Mononuclear cell (primary cell): ENCODE measurements around the gene ZDHHC11. TPM values are rescaled to one million over a fixed set of nuclear protein-coding genes. Genes with fewer than 3 reads are reported as not detected.
"Not testable (repeated sequence)": the region's sequence is repeated elsewhere in the genome, so short reads cannot be mapped to it uniquely, and the experiment has no call there.

Experiments used
- H3K27me3 ChIP-seq: 2 replicates; pipeline ENCODE4 v1.6.0; 2011; ENCODE audit warnings: low read length, control low read depth; ENCODE audit not compliant: insufficient read depth
- H3K4me1 ChIP-seq: 2 replicates; pipeline ENCODE4 v1.5.1; 2011; ENCODE audit warnings: mild to moderate bottlenecking, low read length, control low read depth; ENCODE audit not compliant: insufficient read depth
- H3K4me3 ChIP-seq: 2 replicates; pipeline ENCODE4 v1.5.1; 2011; ENCODE audit warnings: mild to moderate bottlenecking, low read length, moderate library complexity
- H3K9me3 ChIP-seq: 2 replicates; pipeline ENCODE4 v1.5.1; 2011; ENCODE audit warnings: low read depth, mild to moderate bottlenecking, control low read depth, low read length
- total RNA-seq: library from RNA; depleted of rRNA; stranded (reverse); fragments of >200 nt; gene quantifications from one replicate; pipeline ENCODE4 v1.2.3, GENCODE V29; 2012

The ZDHHC11 gene
- total RNA-seq, 1 donor = 1.2 TPM

DNA sequence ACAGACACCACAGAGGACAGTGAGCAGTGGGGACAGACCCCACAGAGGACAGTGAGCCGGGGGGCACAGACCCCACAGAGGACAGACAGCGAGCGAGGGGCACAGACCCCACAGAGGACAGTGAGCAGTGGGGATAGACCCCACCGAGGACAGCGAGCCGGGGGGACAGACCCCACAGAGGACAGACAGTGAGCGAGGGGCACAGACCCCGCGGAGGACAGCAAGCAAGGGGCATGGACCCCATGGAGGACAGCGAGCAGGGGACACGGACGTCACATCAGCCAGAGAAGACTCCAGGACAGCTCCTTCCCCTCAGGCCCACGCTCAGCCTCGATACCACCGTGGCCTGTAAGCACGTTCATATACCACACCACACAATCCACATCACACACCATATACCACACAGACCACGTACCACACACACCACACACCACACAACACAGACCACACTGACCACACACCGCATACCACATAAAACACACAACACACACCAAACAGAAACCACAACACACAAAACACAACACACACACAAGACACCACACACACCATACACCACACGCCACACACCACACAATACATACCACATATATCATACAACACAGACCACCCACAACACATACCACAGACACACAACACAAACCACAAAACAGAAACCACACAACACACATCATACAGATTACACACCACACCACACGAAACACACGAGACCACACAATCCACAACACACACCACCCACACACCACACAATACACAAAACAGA lies 5.2 kb upstream of the ZDHHC11 start:
- Histone ChIP-seq H3K27me3 (no peaks in the 10 kb centered on the region), H3K4me3 (no peak overlapping the region), H3K4me1 (no peaks in the 10 kb centered on the region), H3K9me3 (no peaks in the 10 kb centered on the region)

DNA sequence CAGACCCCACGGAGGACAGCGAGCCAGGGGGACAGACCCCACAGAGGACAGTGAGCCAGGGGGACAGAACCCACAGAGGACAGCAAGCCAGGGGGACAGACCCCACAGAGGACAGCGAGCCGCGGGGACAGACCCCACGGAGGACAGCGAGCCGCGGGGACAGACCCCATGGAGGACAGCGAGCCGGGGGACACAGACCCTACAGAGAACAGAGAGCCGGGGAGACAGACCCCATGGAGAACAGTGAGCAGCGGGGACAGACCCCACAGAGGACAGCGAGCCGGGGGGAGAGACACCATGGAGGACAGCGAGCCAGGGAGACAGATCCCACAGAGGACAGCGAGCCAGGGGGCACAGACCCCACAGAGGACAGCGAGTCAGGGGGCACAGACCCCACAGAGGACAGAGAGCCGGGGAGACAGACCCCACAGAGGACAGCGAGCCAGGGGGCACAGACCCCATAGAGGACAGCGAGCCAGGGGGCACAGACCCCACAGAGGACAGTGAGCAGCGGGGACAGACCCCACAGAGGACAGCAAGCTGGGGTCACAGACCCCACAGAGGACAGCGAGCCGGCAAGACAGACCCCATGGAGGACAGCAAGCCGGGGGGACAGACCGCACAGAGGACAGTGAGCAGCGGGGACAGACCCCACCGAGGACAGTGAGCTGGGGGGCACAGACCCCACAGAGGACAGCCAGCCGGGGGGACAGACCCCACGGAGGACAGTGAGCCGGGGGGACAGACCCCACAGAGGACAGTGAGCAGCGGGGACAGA lies 4.4 kb upstream of the ZDHHC11 start:
- no peak overlapping the region for H3K4me3 ChIP-seq
- no peaks in the 10 kb centered on the region for H3K9me3 ChIP-seq
- no peaks in the 10 kb centered on the region for H3K27me3 ChIP-seq
- no peaks in the 10 kb centered on the region for H3K4me1 ChIP-seq

DNA sequence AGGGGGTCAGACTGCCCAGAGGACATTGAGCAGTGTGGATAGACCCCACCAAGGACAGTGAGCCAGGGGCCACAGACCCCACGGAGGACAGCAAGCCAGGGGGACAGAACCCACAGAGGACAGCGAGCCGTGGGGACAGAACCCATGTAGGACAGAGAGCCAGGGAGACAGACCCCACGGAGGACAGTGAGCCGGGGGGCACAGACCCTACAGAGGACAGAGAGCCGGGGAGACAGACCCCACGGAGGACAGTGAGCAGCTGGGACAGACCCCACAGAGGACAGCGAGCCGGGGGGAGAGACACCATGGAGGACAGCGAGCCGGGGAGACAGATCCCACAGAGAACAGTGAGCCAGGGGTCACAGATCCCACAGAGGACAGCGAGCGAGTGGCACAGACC lies 3.4 kb upstream of the ZDHHC11 start:
- H3K4me3 ChIP-seq = no peak overlapping the region
- H3K27me3 ChIP-seq = no peaks in the 10 kb centered on the region
- H3K9me3 ChIP-seq = no peaks in the 10 kb centered on the region
- no peaks in the 10 kb centered on the region for H3K4me1 ChIP-seq

DNA sequence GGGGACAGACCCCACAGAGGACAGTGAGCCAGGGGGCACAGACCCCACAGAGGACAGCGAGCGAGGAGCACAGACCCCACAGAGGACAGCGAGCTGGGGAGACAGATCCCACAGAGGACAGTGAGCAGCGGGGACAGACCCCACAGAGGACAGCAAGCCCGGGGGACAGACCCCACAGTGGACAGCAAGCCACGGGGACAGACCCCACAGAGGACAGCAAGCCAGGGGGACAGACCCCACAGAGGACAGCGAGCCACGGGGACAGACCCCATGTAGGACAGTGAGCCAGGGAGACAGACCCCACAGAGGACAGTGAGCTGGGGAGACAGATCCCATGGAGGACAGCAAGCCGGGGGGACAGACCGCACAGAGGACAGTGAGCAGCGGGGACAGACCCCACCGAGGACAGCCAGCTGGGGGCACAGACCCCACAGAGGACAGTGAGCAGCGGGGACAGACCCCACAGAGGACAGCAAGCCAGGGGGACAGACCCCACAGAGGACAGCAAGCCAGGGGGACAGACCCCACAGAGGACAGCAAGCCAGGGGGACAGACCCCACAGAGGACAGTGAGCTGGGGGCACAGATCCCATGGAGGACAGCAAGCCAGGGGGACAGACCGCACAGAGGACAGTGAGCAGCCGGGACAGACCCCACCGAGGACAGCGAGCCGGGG lies 2.8 kb upstream of the ZDHHC11 start:
- not testable (repeated sequence) for H3K4me1 ChIP-seq, H3K4me3 ChIP-seq, H3K27me3 ChIP-seq, H3K9me3 ChIP-seq

DNA sequence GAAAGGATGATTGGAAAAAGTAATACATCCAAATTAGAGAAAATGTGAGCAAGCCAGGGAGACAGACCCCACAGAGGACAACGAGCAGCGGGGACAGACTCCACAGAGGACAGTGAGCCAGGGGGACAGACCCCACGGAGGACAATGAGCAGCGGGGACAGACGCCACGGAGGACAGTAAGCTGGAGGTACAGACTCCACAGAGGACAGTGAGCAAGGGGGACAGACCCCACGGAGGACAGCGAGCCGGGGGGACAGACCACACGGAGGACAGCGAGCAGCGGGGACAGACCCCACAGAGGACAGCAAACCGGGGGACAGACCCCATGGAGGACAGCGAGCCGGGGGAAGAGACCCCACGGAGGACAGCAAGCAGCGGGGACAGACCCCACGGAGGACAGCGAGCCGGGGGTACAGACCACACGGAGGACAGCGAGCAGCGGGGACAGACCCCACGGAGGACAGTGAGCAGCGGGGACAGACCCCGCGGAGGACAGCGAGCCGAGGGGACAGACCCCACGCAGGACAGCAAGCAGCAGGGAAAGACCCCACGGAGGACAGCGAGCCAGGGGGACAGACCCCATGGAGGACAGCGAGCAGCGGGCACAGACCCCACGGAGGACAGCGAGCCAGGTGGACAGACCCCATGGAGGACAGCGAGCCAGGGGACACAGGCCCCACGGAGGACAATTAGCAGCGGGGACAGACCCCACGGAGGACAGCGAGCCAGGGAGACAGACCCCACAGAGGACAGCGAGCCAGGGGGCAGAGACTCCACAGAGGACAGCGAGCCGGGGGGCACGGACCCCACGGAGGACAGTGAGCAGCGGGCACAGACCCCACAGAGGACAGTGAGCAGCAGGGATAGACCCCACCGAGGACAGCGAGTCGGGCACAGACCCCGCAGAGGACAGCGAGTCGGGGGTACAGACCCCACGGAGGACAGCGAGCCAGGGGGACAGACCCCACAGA lies 1.9 kb upstream of the ZDHHC11 start:
- Histone ChIP-seq H3K4me3 (no peak overlapping the region), H3K27me3 (no peaks in the 10 kb centered on the region), H3K4me1 (no peaks in the 10 kb centered on the region), H3K9me3 (no peaks in the 10 kb centered on the region)

DNA sequence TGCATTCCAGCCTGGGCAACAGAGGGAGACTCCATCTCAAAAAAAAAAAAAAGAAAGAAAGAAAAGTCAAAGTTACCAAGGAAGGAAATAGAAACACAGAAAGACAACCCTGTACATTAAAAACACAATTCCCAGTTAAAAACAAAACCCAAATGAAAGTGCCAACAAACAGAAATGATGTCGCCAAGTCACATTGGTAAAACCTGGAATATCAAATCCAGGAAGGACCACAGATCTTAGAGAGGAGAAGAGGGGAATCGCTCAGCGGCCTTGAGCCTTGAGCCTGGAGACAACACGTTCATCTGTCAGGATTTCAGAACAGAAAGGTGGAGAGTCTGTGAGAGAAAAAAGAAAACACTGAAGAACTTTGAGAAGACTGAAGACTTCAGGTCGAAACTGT lies 1.2 kb upstream of the ZDHHC11 start:
- Histone ChIP-seq H3K4me1 (no peaks in the 10 kb centered on the region), H3K27me3 (no peaks in the 10 kb centered on the region), H3K4me3 (no peak overlapping the region), H3K9me3 (no peaks in the 10 kb centered on the region)

DNA sequence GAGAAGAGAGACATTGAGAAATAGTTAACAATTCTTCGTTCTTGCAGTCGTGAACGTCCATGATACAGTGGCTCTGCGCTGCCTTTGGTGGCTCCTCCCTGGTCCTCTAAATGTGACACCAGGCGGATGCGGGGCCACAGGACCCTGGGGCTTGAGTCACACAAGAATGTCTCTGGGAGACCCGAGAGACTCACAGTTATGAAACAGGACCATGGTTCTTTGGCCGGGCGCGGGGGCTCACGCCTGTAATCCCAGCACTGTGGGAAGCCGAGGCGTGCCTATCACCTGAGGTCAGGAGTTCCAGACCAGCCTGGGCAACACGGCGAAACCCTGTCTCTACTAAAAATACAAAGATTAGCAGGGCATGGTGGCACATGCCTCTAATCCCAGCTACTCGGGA lies 767 bp upstream of the ZDHHC11 start:
- no peaks in the 10 kb centered on the region for H3K9me3 ChIP-seq
- H3K27me3 ChIP-seq = no peaks in the 10 kb centered on the region
- H3K4me1 ChIP-seq = no peaks in the 10 kb centered on the region
- no peak overlapping the region for H3K4me3 ChIP-seq

DNA sequence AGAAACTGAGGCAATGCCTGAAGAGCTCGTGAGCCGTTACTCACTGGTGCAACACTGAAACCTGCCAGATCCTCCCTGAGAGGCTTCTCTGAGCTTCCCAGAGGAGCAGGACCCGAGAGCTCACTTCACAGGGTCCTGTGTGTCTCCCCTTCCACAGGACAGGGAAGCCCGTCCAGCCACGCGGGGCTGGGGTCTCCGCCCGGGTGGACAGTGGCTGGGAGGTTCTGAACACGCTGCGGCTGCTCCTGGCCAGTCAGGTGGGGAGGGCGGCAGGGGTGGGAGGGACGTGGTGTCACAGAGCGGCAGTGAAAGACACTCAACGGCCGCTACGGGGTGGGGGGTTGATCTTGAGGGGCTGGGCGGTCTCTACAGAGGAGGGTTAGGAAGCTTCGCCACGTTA lies 290 bp upstream of the ZDHHC11 start:
- no peak overlapping the region for H3K4me3 ChIP-seq
- no peaks in the 10 kb centered on the region for H3K4me1 ChIP-seq
- H3K27me3 ChIP-seq = no peaks in the 10 kb centered on the region
- H3K9me3 ChIP-seq = no peaks in the 10 kb centered on the region

DNA sequence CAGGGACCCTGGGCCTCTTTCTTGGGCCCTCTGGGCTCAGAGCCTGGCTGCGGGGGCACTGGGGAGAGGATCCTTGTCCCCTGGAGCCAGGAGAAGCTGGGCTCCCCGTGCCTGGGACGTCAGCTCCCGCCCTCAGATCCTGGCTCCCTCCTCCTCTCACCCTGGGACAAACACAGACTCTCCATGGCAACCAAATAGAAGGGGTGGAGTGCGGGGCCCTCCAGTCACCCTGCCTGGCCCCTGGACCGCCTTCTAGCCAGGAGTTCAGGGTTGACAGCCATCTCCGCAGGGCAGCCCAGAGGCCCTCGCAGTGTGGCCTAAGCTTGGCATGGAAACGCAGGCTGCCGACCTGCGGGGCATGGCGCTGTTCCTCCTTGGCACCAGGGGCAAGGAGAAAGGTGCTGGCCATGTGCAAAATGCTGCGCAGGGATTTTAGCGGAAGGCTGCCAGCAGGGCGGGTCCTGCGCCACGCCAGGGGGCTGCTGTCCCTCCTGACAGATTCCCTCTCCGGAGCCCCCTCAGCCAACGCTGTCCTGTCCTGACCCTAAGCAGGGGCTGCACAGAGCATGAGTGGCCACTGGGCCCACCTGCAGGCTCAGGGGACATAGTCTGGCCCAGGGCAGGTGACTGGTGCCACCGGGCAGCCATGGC lies 1.0 kb downstream of the ZDHHC11 start:
- Histone ChIP-seq H3K4me3 (no peak overlapping the region), H3K4me1 (no peaks in the 10 kb centered on the region), H3K27me3 (no peaks in the 10 kb centered on the region), H3K9me3 (no peaks in the 10 kb centered on the region)

DNA sequence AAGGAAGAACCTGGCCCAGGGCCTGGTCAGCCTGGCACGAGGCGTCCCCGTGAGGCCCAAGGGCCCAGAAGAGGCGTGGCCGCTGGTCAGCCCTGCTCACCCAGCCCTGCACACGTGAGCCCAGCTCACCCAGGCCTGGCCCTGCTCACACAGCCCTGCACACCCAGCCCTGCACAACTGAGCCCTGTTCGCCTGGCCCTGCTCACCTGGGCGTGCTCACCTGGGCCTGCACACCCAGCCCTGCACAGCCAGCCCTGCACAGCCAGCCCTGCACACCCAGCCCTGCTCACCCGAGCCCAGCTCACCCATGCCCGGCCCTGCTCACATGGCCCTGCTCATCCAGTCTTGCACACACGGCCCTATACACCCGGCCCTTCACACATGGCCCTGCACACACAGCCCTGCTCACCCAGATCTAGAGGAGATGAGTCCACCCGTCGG lies 2.1 kb downstream of the ZDHHC11 start:
- no peaks in the 10 kb centered on the region for H3K4me1 ChIP-seq
- H3K9me3 ChIP-seq = no peaks in the 10 kb centered on the region
- no peak overlapping the region for H3K4me3 ChIP-seq
- no peaks in the 10 kb centered on the region for H3K27me3 ChIP-seq

DNA sequence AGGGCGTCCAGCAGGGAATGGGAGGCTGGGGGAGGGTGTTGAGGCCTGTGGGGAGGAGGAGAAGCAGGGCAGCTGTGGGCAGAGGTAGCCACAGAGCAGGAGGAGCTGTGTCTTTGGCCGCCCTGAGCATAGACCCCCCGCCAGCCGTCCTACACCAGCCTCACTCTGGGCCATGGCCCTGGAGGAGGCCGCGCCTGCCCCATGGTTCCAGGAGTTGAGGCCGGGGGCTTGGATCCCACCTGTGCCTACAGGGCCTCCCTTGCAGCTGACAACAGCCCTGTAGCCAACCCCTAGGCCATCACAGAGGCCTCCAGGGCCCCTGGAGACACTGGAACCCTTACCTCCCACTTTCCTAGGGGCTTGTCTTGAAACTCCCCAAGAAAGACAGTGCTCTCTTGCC lies 3.0 kb downstream of the ZDHHC11 start:
- H3K4me1 ChIP-seq, H3K4me3 ChIP-seq, H3K27me3 ChIP-seq, H3K9me3 ChIP-seq: not testable (repeated sequence)

DNA sequence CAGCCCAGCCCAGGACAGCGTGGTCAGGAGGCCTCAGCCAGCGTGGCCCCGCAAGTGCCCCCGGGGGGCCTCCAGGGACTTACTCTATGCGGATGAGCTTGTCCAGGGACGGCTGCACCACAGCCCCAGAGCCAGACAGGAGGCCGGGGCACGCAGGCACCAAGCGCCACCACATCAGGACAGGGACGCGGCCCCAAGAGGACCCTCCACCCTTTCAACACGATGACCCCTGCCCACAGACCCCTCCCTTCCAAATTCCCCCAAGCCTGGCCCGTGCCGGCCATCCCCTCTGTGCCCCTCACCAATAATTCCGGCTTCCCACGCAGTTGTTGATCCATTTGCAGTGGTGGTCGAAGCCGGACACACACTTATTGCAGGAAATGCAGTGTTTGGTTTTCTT lies 3.6 kb downstream of the ZDHHC11 start:
- not testable (repeated sequence) for H3K4me1 ChIP-seq, H3K9me3 ChIP-seq, H3K4me3 ChIP-seq, H3K27me3 ChIP-seq

DNA sequence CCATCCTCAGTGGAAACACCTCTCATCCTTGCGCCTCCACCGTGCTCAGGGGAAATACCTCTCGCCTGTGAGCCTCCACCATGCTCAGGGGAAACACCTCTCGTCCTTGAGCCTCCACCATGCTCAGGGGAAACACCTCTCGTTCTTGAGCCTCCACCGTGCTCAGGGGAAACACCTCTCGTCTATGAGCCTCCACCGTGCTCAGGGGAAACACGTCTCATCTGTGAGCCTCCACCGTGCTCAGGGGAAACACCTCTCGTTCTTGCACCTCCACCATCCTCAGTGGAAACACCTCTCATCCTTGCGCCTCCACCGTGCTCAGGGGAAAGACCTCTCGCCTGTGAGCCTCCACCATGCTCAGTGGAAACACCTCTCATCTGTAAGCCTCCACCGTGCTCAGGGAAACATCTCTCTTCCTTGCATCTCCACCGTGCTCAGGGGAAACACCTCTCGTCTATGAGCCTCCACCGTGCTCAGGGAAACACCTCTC lies 4.1 kb downstream of the ZDHHC11 start:
- H3K4me3 ChIP-seq, H3K27me3 ChIP-seq, H3K4me1 ChIP-seq, H3K9me3 ChIP-seq: not testable (repeated sequence)
